ENCODE measurements around the gene KCNMB2.

The KCNMB2 gene

GRCh38 chr3:178765472-178765871 is 229.2 kb downstream of the KCNMB2 start:
- no peak for DNase-seq

DNA sequence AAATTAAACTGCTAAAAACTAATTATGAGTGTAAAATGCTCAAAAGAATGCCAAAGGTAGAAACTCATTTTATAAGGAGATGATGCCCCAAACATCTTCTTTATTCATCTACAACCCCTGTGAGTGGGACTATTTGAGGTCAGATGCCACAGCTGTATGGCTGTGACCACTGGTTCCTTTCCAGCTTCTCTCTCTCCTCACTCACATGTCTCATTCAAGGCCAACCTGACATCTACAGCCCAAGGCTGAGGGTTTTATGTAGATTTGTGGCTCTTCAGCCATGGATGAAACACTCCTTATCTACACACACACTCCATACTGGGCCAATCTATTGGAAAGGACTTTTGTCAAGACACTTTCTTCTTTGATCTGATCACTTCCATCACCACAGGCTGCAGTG is 231.3 kb downstream of the KCNMB2 start:
- DNase-seq: no peak

DNA sequence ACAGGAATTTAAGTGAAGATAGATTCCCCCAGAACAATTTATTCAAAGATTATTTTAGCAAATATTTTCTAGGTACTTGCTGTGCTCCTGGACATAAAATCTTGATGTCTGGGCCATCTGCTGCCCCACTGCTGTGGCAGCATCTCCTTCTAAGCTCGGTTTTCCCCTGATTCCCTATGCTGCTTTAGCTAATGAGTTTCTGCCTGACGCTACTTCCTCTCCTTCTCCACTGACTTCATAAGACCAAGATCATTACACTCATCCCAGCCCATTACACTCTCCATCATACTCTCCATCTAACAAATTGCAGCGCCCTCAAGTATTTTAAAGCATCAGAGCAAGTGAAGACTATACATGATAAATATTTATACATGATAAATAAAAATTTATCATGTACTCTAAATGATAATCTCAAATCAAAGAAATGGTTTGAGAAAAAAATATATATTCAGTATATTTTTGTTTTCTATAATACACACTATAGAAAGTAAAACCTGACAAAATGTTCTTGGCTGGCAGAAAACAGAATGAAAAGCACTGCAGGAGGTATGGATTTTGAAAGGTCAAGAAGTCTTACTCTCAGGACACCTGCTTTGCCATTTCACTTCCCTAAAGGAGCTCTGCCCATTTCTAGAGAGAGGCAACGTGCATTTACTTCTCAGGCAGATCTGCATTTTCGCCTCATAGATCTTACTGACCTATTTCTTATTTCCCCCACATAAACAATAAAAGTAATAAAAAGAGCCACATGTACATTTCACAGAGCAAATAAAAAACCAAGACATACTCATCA is 232.0 kb downstream of the KCNMB2 start:
- no peak for DNase-seq

GRCh38 chr3:178771511-178771910 is 235.3 kb downstream of the KCNMB2 start:
- no peak for DNase-seq

- DNase-seq: no peak
These were observed 236.5 kb downstream of the KCNMB2 start for GRCh38 chr3:178772746-178773145.

DNA sequence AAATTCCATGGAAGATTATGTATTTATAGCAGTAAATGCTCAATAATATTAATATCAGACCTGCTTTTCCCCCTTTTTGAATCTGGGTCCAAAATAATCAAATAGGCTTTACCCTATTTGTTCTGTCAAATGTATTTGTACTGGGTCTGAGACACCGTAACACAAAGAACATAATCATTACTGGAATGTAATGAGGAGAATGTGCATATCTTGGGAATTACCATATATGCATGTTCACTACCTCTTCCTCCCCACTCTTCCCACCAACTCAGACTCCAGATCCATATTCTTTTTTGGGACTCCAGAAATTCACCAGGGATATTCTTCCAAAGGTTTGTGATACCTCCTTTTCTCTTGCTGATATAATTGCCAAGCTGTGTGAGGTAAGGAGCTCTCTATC is 237.1 kb downstream of the KCNMB2 start:
- DNase-seq: no peak

- DNase-seq: no peak
These were observed 241.6 kb downstream of the KCNMB2 start for GRCh38 chr3:178777718-178778411.

GRCh38 chr3:178778589-178778988 is 242.4 kb downstream of the KCNMB2 start:
- DNase-seq: no peak

GRCh38 chr3:178785961-178786360 is 249.7 kb downstream of the KCNMB2 start:
- no peak for DNase-seq

GRCh38 chr3:178787960-178788359 is 251.7 kb downstream of the KCNMB2 start:
- DNase-seq: no peak

DNA sequence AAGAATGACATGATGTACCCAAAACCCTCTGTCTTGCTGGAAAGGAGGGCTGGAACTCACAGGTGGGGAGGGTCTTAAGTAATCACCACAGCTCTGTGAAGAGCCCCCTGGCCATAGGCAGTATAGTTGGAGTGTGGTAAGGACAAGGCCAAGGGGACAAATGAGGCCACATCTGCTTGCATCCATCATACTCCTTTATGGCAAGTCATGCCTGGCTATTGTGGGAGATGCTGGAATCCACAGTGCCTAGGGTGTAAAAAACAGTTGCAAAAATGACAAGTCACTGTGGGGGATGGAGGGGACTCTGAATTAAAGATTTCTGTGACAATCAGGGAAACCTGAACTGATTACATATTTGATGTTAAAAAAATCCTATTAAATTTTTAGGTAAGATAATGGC is 258.5 kb downstream of the KCNMB2 start:
- no peak for DNase-seq

DNA sequence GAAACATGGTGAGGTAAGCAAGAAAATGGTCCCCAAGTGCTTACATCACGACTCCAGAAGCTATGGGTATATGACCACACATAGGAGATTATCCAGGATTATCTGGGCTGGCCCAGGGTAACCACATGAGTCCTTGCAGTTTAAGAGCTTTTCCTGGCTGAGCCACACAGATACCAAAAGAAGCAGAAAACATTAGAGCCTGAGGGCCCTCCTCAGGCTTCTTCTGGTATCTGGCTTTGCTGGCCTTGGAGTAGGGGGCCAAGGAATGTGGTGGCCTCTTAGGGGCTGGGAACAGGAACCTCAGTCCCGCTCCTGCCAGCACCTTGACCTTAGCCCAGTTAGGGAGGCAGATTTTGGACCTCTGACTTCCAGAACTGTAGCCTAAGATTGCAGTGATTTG is 259.1 kb downstream of the KCNMB2 start:
- DNase-seq: no peak

DNA sequence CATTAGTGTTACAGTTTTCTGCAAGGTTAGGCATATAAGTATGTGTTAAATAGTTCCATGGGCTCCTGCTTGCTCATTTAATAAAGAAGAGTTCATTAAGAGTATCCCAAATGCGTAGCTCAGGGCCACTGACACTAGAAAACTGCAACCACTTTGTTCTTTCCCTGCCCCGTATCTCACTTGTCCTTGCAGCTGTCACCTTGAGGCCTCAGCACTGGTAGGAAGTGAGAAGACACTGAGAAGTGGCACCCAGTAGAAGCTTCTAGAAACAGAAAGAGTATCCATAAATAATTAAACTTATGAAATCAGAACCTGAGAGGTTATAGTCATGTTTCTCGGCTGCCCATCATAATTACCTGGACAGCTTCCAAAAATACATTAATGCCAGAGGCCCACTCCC is 266.0 kb downstream of the KCNMB2 start:
- no peak for DNase-seq

DNA sequence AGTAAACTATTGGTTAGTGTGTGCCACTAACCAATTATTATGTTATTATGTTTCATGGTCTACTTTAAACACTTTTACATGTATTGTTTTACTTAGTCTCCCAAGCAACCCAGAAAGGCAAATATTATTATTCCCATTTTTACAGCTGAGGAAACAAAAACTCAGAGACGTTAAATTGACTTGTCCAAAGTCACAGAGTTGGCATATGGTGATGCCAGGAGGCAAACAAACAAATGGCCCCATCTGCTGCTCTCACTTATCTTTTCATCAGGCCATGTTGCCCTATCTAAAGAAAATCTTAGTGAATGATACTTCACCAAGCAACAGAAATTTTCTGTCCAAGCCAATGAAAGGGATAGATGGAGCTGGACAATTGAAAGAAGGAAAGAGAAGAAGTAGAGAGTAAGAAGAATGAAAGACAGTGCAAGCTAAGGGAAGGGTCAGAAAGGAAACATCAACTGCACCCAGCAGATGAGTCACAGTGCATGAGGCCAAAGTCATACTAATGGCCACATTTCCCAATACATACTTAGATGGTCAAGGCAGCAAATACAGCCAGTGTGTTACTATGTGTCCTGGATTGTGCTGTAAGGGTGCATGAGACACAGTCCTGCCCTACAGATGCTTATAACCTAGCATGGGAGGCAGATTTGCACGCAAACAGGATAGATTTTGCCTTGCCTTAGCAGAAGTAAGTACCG is 266.9 kb downstream of the KCNMB2 start:
- no peak for DNase-seq

DNA sequence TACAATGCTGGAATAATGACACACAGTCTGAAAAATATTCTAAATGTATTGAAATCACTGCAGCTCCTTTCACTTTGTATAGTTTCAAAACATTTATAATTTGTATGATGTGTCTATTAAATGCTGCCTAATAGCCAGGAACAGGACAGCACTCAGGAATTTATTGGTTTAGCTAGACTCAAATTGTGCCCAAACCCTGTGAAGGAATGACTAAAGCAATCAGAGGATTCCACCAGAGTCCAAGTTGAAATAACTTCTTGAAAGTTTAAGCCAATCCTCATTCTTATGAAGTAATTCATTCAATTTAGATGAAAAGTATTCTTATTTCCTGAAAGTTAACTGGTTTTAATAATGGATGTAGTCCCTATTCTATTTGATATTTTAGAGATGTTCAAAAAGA is 268.4 kb downstream of the KCNMB2 start:
- no peak for DNase-seq

DNA sequence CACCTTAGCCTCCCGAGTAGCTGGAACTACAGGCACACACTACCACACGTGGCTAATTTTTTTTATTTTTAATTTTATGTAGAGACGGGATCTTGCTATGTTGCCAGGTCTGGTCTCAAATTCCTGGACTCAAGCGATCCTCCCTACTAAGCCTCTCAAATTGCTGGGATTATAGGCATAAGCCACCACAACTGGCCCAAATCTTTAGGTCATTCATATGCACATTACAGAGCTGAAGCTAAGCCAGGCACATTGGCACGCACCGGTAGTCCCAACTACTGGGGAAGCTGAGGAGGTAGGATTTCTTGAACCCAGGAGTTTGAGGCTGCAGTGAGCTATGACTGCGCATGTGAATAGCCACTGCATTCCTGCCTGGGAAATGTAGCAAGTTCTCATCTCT is 269.5 kb downstream of the KCNMB2 start:
- no peak for DNase-seq

DNA sequence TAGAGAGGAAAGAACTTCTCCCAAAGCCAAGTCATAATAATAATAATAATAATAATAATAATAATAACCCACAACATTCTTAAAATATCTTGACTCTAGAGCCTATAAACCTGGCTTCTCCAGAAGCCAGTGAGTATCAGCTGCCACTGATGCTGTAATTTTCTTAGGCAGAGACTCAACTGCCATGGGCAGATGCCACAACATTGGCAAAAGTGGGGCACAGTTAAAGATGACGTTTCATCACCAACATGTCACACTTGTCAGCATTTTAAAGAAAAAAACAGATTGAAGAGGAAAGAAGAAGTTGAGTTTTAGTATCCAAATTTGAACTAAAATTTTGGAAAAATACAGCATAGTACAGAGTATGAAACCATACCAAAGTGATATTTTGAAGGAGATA is 270.4 kb downstream of the KCNMB2 start:
- no peak for DNase-seq

GRCh38 chr3:178807694-178808093 is 271.5 kb downstream of the KCNMB2 start:
- DNase-seq: no peak

GRCh38 chr3:178808748-178809147 is 272.5 kb downstream of the KCNMB2 start:
- no peak for DNase-seq

- DNase-seq: no peak
These were observed 273.9 kb downstream of the KCNMB2 start for GRCh38 chr3:178810181-178810580.

DNA sequence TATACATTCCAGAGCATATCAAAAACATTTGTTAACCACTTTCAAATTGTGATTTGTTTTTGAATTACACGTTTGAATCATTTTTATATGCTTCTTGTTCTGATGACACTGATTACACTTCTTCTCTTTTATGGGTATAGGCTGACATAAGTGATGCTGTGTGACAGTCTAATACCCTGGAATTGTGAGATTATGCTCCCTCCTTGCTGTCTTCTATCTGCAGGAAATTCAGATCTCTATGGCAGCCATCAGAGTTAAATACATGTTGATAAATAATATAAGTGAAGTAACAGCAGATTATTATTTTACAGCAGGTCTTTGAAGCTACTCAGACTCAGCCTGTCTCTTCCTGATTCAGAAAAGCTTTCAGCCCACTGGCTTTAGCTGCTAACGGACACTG is 286.5 kb downstream of the KCNMB2 start:
- DNase-seq: no peak

- no peak for DNase-seq
These were observed 286.9 kb downstream of the KCNMB2 start for GRCh38 chr3:178823150-178823549.

DNA sequence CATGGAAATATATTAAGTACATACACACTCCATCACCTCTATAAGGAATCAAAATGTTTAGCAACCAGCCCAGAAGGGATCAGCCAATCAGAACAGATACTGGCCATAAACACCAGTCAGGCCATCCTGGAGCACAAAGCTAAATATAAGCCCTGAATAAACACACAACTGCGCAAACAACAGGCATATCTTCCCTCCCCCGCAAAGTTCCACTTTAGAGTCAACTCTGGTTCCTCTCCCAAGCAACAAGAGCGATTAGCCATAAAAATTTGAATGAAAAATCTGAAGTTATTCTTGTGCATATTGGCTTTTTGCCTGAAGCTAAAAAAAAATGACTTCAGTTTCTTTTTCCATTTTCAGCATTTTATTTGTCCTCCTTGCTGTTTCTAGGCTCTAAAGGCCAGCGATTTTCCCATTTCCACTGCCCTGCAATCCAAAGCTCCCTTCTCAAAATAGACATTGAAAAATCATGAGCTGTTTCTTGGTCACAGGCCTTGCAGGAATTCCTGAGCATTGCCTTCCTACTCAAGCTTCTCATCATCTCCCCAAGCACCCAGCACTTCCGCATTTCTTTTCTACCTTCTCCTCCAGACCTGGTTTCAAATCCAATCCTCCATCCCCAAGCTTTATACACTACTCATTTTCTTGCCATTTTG is 287.5 kb downstream of the KCNMB2 start:
- no peak for DNase-seq
